ENCODE data around the gene SLC25A25. TPM values are rescaled to one million over a fixed set of nuclear protein-coding genes. Genes with fewer than 3 reads are reported as not detected.

Gene SLC25A25
- total RNA-seq, 1 experiment from 2014 or later, result 4.1 TPM

- no peaks in the 10 kb centered on the region for H3K9me3 ChIP-seq (ENCODE audit: low read length)
- no peaks in the 10 kb centered on the region for H3K36me3 ChIP-seq (ENCODE audit: insufficient read depth, low read length)
- no peak overlapping the region for H3K4me2 ChIP-seq (ENCODE audit: low read depth, low read length, poor library complexity, severe bottlenecking)
- H3K9me2 ChIP-seq (replicated peaks; ENCODE audit: insufficient read depth, low read length), result no peaks in the 10 kb centered on the region
- H3K27me3 ChIP-seq (ENCODE audit: low read length), result no peaks in the 10 kb centered on the region
- H4K20me1 ChIP-seq (ENCODE audit: insufficient read depth, low read depth, low read length), result no peaks in the 10 kb centered on the region
- H2AFZ ChIP-seq (ENCODE audit: low read length), result no peak overlapping the region
- H3K4me3 ChIP-seq (ENCODE audit: low read length), result no peak overlapping the region
- no peak overlapping the region for H3K9ac ChIP-seq (ENCODE audit: low read length)
- DNase-seq, result no peak
- no peak overlapping the region for H3K27ac ChIP-seq (ENCODE audit: low read length)
- peaks cover 64% of the 10 kb centered on the region for H3K79me2 ChIP-seq (ENCODE audit: low read length)
- no peaks in the 10 kb centered on the region for H3K4me1 ChIP-seq (ENCODE audit: low read length)
Measured at GRCh38 chr9:128084746-128085145, 16.7 kb downstream of the SLC25A25 start.

- H3K4me2 ChIP-seq (ENCODE audit: low read depth, low read length, poor library complexity, severe bottlenecking), result no peak overlapping the region
- H3K4me1 ChIP-seq (ENCODE audit: low read length), result no peaks in the 10 kb centered on the region
- H3K36me3 ChIP-seq (ENCODE audit: insufficient read depth, low read length), result no peaks in the 10 kb centered on the region
- no peaks in the 10 kb centered on the region for H3K27me3 ChIP-seq (ENCODE audit: low read length)
- no peak overlapping the region for H3K27ac ChIP-seq (ENCODE audit: low read length)
- H3K9ac ChIP-seq (ENCODE audit: low read length), result no peak overlapping the region
- H2AFZ ChIP-seq (ENCODE audit: low read length), result no peak overlapping the region
- DNase-seq, result no peak
- H4K20me1 ChIP-seq (ENCODE audit: insufficient read depth, low read depth, low read length), result no peaks in the 10 kb centered on the region
- no peaks in the 10 kb centered on the region for H3K9me3 ChIP-seq (ENCODE audit: low read length)
- H3K4me3 ChIP-seq (ENCODE audit: low read length), result no peak overlapping the region
- H3K79me2 ChIP-seq (ENCODE audit: low read length), result peaks cover 67% of the 10 kb centered on the region
- H3K9me2 ChIP-seq (replicated peaks; ENCODE audit: insufficient read depth, low read length), result no peaks in the 10 kb centered on the region
Measured at GRCh38 chr9:128085943-128086342, 17.9 kb downstream of the SLC25A25 start.

DNA sequence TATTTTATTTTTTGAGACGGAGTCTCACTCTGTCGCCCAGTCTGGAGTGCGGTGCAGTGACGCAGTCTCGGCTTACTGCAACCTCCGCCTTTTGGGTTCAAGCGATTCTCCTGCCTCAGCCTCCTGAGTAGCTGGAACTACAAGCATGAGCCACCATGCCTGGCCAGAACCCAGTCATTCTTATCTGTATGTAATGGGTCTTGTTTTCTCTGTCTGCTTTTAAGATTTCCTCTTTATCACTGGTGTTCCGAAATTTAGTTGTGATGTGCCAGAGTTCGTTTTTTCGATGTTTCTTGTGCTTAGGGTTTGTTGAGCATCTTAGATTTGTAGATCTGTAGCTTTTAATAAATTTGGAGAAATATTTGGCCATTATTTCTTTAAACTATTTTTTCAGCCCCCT lies 19.2 kb downstream of the SLC25A25 start:
- H3K9ac ChIP-seq (ENCODE audit: low read length), result no peak overlapping the region
- peaks cover 68% of the 10 kb centered on the region for H3K79me2 ChIP-seq (ENCODE audit: low read length)
- no peaks in the 10 kb centered on the region for H3K9me2 ChIP-seq (replicated peaks; ENCODE audit: insufficient read depth, low read length)
- H3K36me3 ChIP-seq (ENCODE audit: insufficient read depth, low read length), result no peaks in the 10 kb centered on the region
- no peak overlapping the region for H3K4me2 ChIP-seq (ENCODE audit: low read depth, low read length, poor library complexity, severe bottlenecking)
- H3K9me3 ChIP-seq (ENCODE audit: low read length), result no peaks in the 10 kb centered on the region
- no peak for DNase-seq
- no peaks in the 10 kb centered on the region for H3K27me3 ChIP-seq (ENCODE audit: low read length)
- no peaks in the 10 kb centered on the region for H4K20me1 ChIP-seq (ENCODE audit: insufficient read depth, low read depth, low read length)
- H3K4me1 ChIP-seq (ENCODE audit: low read length), result peaks cover 8% of the 10 kb centered on the region
- no peak overlapping the region for H3K4me3 ChIP-seq (ENCODE audit: low read length)
- H3K27ac ChIP-seq (ENCODE audit: low read length), result no peak overlapping the region
- no peak overlapping the region for H2AFZ ChIP-seq (ENCODE audit: low read length)

DNA sequence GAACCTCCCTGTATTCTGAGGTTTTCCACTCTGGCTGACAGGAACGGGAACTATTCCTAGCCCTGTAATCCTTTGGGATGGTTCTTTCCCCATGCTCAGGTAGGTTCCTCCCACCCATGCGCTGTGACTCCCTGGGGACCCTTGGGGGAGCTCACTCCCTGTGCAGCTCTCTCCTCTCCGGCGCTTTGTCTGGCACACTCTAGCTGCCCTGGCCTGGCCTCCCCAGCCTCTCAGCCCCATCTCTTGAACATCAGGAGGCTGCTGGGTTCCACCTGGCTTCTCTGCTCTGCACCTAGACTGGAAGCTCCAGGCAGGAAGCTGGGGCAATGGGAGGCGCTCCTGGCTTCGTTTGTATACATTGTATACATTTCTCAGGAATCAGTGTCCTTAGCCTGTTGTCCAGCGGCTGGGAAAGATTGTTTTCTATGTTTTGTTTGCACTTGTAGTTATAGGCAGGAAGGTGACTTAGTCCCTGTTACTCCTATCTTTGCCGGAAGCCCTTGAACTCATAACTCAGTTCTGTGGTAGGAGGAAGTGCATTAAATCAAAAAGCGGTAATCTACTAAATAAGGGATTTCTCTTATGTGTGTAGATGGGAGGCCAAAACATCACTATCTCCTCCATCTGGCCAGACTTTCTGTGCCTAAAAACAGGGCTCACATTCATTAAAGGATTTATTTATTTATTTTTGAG lies 20.4 kb downstream of the SLC25A25 start:
- Histone ChIP-seq H3K4me2 (ENCODE audit: low read depth, low read length, poor library complexity, severe bottlenecking) (no peak overlapping the region), H3K9me3 (ENCODE audit: low read length) (no peaks in the 10 kb centered on the region), H3K9ac (ENCODE audit: low read length) (no peak overlapping the region), H4K20me1 (ENCODE audit: insufficient read depth, low read depth, low read length) (no peaks in the 10 kb centered on the region), H3K4me3 (ENCODE audit: low read length) (no peak overlapping the region), H3K36me3 (ENCODE audit: insufficient read depth, low read length) (no peaks in the 10 kb centered on the region), H3K9me2 (replicated peaks; ENCODE audit: insufficient read depth, low read length) (no peaks in the 10 kb centered on the region), H3K4me1 (ENCODE audit: low read length) (peaks cover 19% of the 10 kb centered on the region), H2AFZ (ENCODE audit: low read length) (no peak overlapping the region), H3K79me2 (ENCODE audit: low read length) (peaks cover 73% of the 10 kb centered on the region), H3K27ac (ENCODE audit: low read length) (no peak overlapping the region), H3K27me3 (ENCODE audit: low read length) (no peaks in the 10 kb centered on the region)
- DNase-seq, result no peak

DNA sequence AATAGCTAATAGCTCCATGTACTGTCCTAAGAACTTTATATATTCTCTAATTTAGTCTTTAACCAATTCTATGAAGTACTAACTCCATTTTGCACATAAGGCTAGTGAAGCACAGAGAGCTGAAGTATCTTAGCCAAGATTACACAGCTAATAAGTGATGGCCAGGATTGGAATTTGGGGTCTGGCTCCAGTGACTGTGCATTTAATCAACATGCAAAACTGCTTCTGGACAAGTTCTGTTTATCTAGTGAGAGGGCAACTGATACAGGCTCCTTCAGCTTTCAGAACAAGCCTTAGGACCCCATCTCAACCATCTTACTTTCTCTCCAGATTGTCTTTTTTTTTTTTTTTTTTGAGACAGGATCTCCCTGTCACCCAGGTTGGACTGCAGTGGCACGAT lies 21.3 kb downstream of the SLC25A25 start:
- Histone ChIP-seq H3K36me3 (ENCODE audit: insufficient read depth, low read length) (no peaks in the 10 kb centered on the region), H3K9ac (ENCODE audit: low read length) (no peak overlapping the region), H3K27ac (ENCODE audit: low read length) (no peak overlapping the region), H3K4me2 (ENCODE audit: low read depth, low read length, poor library complexity, severe bottlenecking) (no peak overlapping the region), H2AFZ (ENCODE audit: low read length) (no peak overlapping the region), H4K20me1 (ENCODE audit: insufficient read depth, low read depth, low read length) (no peaks in the 10 kb centered on the region), H3K9me3 (ENCODE audit: low read length) (no peaks in the 10 kb centered on the region), H3K4me1 (ENCODE audit: low read length) (peaks cover 28% of the 10 kb centered on the region), H3K27me3 (ENCODE audit: low read length) (no peaks in the 10 kb centered on the region), H3K4me3 (ENCODE audit: low read length) (no peak overlapping the region), H3K79me2 (ENCODE audit: low read length) (peaks cover 72% of the 10 kb centered on the region), H3K9me2 (replicated peaks; ENCODE audit: insufficient read depth, low read length) (no peaks in the 10 kb centered on the region)
- no peak for DNase-seq

- Histone ChIP-seq H3K79me2 (ENCODE audit: low read length) (peaks cover 70% of the 10 kb centered on the region), H3K36me3 (ENCODE audit: insufficient read depth, low read length) (no peaks in the 10 kb centered on the region), H4K20me1 (ENCODE audit: insufficient read depth, low read depth, low read length) (no peaks in the 10 kb centered on the region), H2AFZ (ENCODE audit: low read length) (no peak overlapping the region), H3K27me3 (ENCODE audit: low read length) (no peaks in the 10 kb centered on the region), H3K4me1 (ENCODE audit: low read length) (peaks cover 40% of the 10 kb centered on the region), H3K4me3 (ENCODE audit: low read length) (no peak overlapping the region), H3K27ac (ENCODE audit: low read length) (no peak overlapping the region), H3K9me2 (replicated peaks; ENCODE audit: insufficient read depth, low read length) (no peaks in the 10 kb centered on the region), H3K4me2 (ENCODE audit: low read depth, low read length, poor library complexity, severe bottlenecking) (no peak overlapping the region), H3K9me3 (ENCODE audit: low read length) (no peaks in the 10 kb centered on the region), H3K9ac (ENCODE audit: low read length) (no peak overlapping the region)
- DNase-seq, result no peak
Measured at GRCh38 chr9:128091144-128091543, 23.1 kb downstream of the SLC25A25 start.

GRCh38 chr9:128091571-128091970 lies 23.5 kb downstream of the SLC25A25 start:
- H3K79me2 ChIP-seq (ENCODE audit: low read length), result peaks cover 70% of the 10 kb centered on the region
- H4K20me1 ChIP-seq (ENCODE audit: insufficient read depth, low read depth, low read length), result no peaks in the 10 kb centered on the region

GRCh38 chr9:128092199-128092977 lies 24.4 kb downstream of the SLC25A25 start:
- H3K4me3 ChIP-seq (ENCODE audit: low read length), result no peak overlapping the region
- no peaks in the 10 kb centered on the region for H3K9me2 ChIP-seq (replicated peaks; ENCODE audit: insufficient read depth, low read length)
- peak overlapping the region; percentile 31 for H3K9ac ChIP-seq (ENCODE audit: low read length)
- peak overlapping the region; percentile 77 for H3K27ac ChIP-seq (ENCODE audit: low read length)
- no peak overlapping the region for H2AFZ ChIP-seq (ENCODE audit: low read length)
- H4K20me1 ChIP-seq (ENCODE audit: insufficient read depth, low read depth, low read length), result no peaks in the 10 kb centered on the region
- no peaks in the 10 kb centered on the region for H3K36me3 ChIP-seq (ENCODE audit: insufficient read depth, low read length)
- DNase-seq, result no peak
- peak overlapping the region; percentile 56 for H3K4me2 ChIP-seq (ENCODE audit: low read depth, low read length, poor library complexity, severe bottlenecking)
- no peaks in the 10 kb centered on the region for H3K27me3 ChIP-seq (ENCODE audit: low read length)
- H3K79me2 ChIP-seq (ENCODE audit: low read length), result peaks cover 69% of the 10 kb centered on the region
- H3K4me1 ChIP-seq (ENCODE audit: low read length), result peaks cover 40% of the 10 kb centered on the region
- H3K9me3 ChIP-seq (ENCODE audit: low read length), result no peaks in the 10 kb centered on the region

More at GRCh38 chr9:128091571-128091970, 23.5 kb downstream of the SLC25A25 start:
- H3K4me2 ChIP-seq (ENCODE audit: low read depth, low read length, poor library complexity, severe bottlenecking), result no peak overlapping the region
- H3K27me3 ChIP-seq (ENCODE audit: low read length), result no peaks in the 10 kb centered on the region
- no peak for DNase-seq
- no peak overlapping the region for H3K27ac ChIP-seq (ENCODE audit: low read length)
- H3K36me3 ChIP-seq (ENCODE audit: insufficient read depth, low read length), result no peaks in the 10 kb centered on the region
- H3K9ac ChIP-seq (ENCODE audit: low read length), result no peak overlapping the region
- no peaks in the 10 kb centered on the region for H3K9me2 ChIP-seq (replicated peaks; ENCODE audit: insufficient read depth, low read length)
- H2AFZ ChIP-seq (ENCODE audit: low read length), result no peak overlapping the region
- peaks cover 40% of the 10 kb centered on the region for H3K4me1 ChIP-seq (ENCODE audit: low read length)
- H3K9me3 ChIP-seq (ENCODE audit: low read length), result no peaks in the 10 kb centered on the region
- H3K4me3 ChIP-seq (ENCODE audit: low read length), result no peak overlapping the region
